SK-N-SH treated with all-trans-retinoic acid at 6 μM for 48 hours (cell line): ENCODE results near the gene PTPRN2.

Experiments used
- ATAC-seq: fragments of 200-7000 bp; cut with Tn5 transposase; 3 replicates; pipeline ENCODE4 v1.9.1; 2020; ENCODE audit warnings: mild to moderate bottlenecking, moderate library complexity
- ARNTL ChIP-seq: fragments of 450-650 bp; formaldehyde crosslinking; IDR thresholded peaks from 2 replicates; pipeline ENCODE4 v1.5.0; 2020; ENCODE audit warnings: low read depth, mild to moderate bottlenecking, moderate library complexity, borderline replicate concordance
- BACH2 ChIP-seq: fragments of 250-450 bp; sonication (Bioruptor Pico); IDR thresholded peaks from 2 replicates; pipeline ENCODE4 v1.9.0; 2021; ENCODE audit warnings: mild to moderate bottlenecking, borderline replicate concordance
- CSDC2 ChIP-seq: fragments of 250-450 bp; sonication (Bioruptor Pico); IDR thresholded peaks from 2 replicates; pipeline ENCODE4 v1.5.0; 2020; ENCODE audit warnings: mild to moderate bottlenecking, moderate library complexity
- ESRRG ChIP-seq: fragments of 250-450 bp; sonication (Bioruptor Pico); IDR thresholded peaks from 2 replicates; pipeline ENCODE4 v1.6.1; 2021; ENCODE audit warnings: mild to moderate bottlenecking
- GLIS3 ChIP-seq: fragments of 250-450 bp; sonication (Bioruptor Pico); IDR thresholded peaks from 2 replicates; pipeline ENCODE4 v1.5.0; 2020; ENCODE audit warnings: mild to moderate bottlenecking, moderate library complexity
- ISL1 ChIP-seq: fragments of 250-450 bp; sonication (Bioruptor Pico); IDR thresholded peaks from 2 replicates; pipeline ENCODE4 v2.1.2; 2022; ENCODE audit warnings: mild to moderate bottlenecking, moderate library complexity
- OSR1 ChIP-seq: fragments of 250-450 bp; sonication (Bioruptor Pico); IDR thresholded peaks from 2 replicates; pipeline ENCODE4 v1.8.0; 2022; ENCODE audit warnings: moderate library complexity, mild to moderate bottlenecking, inconsistent platforms
- RARB ChIP-seq: fragments of 250-450 bp; sonication (Bioruptor Pico); IDR thresholded peaks from 2 replicates; pipeline ENCODE4 v1.8.0; 2021; ENCODE audit warnings: mild to moderate bottlenecking, moderate library complexity
- SNAI2 ChIP-seq: fragments of 250-450 bp; sonication (Bioruptor Pico); IDR thresholded peaks from 2 replicates; pipeline ENCODE4 v1.5.0; 2020; ENCODE audit warnings: mild to moderate bottlenecking, moderate library complexity
- TCF4 ChIP-seq: fragments of 250-450 bp; sonication (Bioruptor Pico); IDR thresholded peaks from 2 replicates; pipeline ENCODE4 v1.8.0; 2021; ENCODE audit warnings: mild to moderate bottlenecking, moderate library complexity, borderline replicate concordance
- ZC3H10 ChIP-seq: fragments of 250-450 bp; sonication (Bioruptor Pico); IDR thresholded peaks from 2 replicates; pipeline ENCODE4 v1.5.1; 2021; ENCODE audit warnings: mild to moderate bottlenecking, moderate library complexity
- ZFP3 ChIP-seq: fragments of 250-450 bp; sonication (Bioruptor Pico); IDR thresholded peaks from 2 replicates; pipeline ENCODE4 v1.5.0; 2020; ENCODE audit warnings: mild to moderate bottlenecking, moderate library complexity
- ZFP30 ChIP-seq: fragments of 450-650 bp; formaldehyde crosslinking; IDR thresholded peaks from 2 replicates; pipeline ENCODE4 v1.5.0; 2022; ENCODE audit warnings: mild to moderate bottlenecking, moderate library complexity
- ZNF565 ChIP-seq: fragments of 450-650 bp; formaldehyde crosslinking; conservative IDR thresholded peaks from 2 replicates; pipeline ENCODE4 v1.5.0; 2020; ENCODE audit warnings: low read depth, mild to moderate bottlenecking, moderate library complexity
- ZNF70 ChIP-seq: fragments of 450-650 bp; formaldehyde crosslinking; IDR thresholded peaks from 2 replicates; pipeline ENCODE4 v1.5.0; 2020; ENCODE audit warnings: mild to moderate bottlenecking, moderate library complexity
- ZNF8 ChIP-seq: fragments of 450-650 bp; formaldehyde crosslinking; IDR thresholded peaks from 2 replicates; pipeline ENCODE4 v1.5.0; 2020; ENCODE audit warnings: mild to moderate bottlenecking, moderate library complexity
- TF ChIP-seq, protein P1 (sequence below): fragments of 250-450 bp; sonication (Bioruptor Pico); IDR thresholded peaks from 2 replicates; pipeline ENCODE4 v1.5.0; 2020; ENCODE audit warnings: mild to moderate bottlenecking, moderate library complexity
- TF ChIP-seq, protein P2 (sequence below): fragments of 250-450 bp; sonication (Bioruptor Pico); IDR thresholded peaks from 2 replicates; pipeline ENCODE4 v1.5.1; 2020; ENCODE audit warnings: low read depth, mild to moderate bottlenecking, moderate library complexity
- TF ChIP-seq, protein P3 (sequence below): fragments of 250-450 bp; sonication (Bioruptor Pico); IDR thresholded peaks from 2 replicates; pipeline ENCODE4 v1.8.0; 2021; ENCODE audit warnings: low read depth, mild to moderate bottlenecking, moderate library complexity, borderline replicate concordance
- TF ChIP-seq, protein P4 (sequence below): fragments of 250-450 bp; sonication (Bioruptor Pico); IDR thresholded peaks from 2 replicates; pipeline ENCODE4 v1.5.1; 2021; ENCODE audit warnings: mild to moderate bottlenecking, moderate library complexity

The PTPRN2 gene

DNA sequence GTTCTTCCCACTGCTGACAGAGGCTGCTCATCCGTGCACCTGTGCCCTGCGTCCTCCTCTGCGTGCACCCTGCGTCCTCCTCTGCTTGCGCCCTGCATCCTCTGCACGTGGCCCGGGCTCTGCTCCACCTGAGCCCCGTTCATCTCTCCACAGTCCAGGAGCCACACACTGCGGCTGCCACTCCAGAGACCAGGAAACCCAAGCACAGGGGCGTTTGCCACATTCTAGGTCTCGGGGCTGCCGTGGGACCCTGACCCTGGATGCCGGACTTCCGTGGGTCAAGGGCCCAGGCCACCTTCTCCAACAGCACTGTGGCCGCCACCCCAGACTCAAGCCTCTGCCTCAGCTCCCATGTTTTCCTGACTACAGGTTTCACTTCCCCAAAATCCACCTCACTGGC, 460.4 kb downstream of the PTPRN2 start:
- ATAC-seq, result no peak
- no peak for TF ChIP-seq BACH2 (CRISPR knock-in tag)
- no peak for TF ChIP-seq OSR1 (CRISPR knock-in tag)
- no peak for TF ChIP-seq ARNTL (CRISPR knock-in tag)
- no peak for TF ChIP-seq ZNF565
- TF ChIP-seq, protein P1, sequence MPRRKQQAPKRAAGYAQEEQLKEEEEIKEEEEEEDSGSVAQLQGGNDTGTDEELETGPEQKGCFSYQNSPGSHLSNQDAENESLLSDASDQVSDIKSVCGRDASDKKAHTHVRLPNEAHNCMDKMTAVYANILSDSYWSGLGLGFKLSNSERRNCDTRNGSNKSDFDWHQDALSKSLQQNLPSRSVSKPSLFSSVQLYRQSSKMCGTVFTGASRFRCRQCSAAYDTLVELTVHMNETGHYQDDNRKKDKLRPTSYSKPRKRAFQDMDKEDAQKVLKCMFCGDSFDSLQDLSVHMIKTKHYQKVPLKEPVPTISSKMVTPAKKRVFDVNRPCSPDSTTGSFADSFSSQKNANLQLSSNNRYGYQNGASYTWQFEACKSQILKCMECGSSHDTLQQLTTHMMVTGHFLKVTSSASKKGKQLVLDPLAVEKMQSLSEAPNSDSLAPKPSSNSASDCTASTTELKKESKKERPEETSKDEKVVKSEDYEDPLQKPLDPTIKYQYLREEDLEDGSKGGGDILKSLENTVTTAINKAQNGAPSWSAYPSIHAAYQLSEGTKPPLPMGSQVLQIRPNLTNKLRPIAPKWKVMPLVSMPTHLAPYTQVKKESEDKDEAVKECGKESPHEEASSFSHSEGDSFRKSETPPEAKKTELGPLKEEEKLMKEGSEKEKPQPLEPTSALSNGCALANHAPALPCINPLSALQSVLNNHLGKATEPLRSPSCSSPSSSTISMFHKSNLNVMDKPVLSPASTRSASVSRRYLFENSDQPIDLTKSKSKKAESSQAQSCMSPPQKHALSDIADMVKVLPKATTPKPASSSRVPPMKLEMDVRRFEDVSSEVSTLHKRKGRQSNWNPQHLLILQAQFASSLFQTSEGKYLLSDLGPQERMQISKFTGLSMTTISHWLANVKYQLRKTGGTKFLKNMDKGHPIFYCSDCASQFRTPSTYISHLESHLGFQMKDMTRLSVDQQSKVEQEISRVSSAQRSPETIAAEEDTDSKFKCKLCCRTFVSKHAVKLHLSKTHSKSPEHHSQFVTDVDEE (CRISPR knock-in tag), result no peak
- no peak for TF ChIP-seq ISL1 (CRISPR knock-in tag)
- no peak for TF ChIP-seq CSDC2 (CRISPR knock-in tag)
- no peak for TF ChIP-seq ZFP3 (CRISPR knock-in tag)
- no peak for TF ChIP-seq ZFP30
- no peak for TF ChIP-seq RARB (CRISPR knock-in tag)
- no peak for TF ChIP-seq TCF4 (CRISPR knock-in tag)
- TF ChIP-seq SNAI2 (CRISPR knock-in tag), result no peak
- TF ChIP-seq ZNF70 (CRISPR knock-in tag), result no peak
- TF ChIP-seq ZC3H10 (CRISPR knock-in tag), result no peak
- TF ChIP-seq GLIS3 (CRISPR knock-in tag), result no peak
- TF ChIP-seq, protein P2, sequence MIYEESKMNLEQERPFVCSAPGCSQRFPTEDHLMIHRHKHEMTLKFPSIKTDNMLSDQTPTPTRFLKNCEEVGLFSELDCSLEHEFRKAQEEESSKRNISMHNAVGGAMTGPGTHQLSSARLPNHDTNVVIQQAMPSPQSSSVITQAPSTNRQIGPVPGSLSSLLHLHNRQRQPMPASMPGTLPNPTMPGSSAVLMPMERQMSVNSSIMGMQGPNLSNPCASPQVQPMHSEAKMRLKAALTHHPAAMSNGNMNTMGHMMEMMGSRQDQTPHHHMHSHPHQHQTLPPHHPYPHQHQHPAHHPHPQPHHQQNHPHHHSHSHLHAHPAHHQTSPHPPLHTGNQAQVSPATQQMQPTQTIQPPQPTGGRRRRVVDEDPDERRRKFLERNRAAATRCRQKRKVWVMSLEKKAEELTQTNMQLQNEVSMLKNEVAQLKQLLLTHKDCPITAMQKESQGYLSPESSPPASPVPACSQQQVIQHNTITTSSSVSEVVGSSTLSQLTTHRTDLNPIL, result no peak
- TF ChIP-seq ZNF8 (CRISPR knock-in tag), result no peak

DNA sequence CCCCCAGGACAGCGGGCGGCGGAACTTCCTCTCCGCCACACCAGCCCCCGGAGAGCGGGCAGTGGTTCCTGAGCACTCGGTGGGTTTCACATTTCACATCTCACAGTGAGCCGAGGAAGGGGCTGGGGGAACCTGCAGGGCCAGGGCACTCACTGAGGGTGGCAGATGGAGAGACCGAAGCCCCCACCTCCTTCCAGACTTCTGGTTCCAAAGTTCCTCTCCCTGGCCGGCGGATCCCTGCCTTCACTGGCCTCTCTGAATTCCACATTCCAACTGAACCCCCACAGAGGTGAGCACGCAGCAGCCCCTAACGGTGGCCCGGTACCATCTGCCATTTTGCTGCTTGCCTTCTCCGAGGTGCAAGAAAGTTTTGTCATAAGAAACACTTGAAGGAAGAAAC, 461.0 kb downstream of the PTPRN2 start:
- no peak for ATAC-seq
- no peak for TF ChIP-seq OSR1 (CRISPR knock-in tag)
- no peak for TF ChIP-seq CSDC2 (CRISPR knock-in tag)
- TF ChIP-seq ESRRG (CRISPR knock-in tag), result no peak
- TF ChIP-seq RARB (CRISPR knock-in tag), result no peak
- no peak for TF ChIP-seq BACH2 (CRISPR knock-in tag)
- TF ChIP-seq ZNF70 (CRISPR knock-in tag), result no peak
- TF ChIP-seq ZFP3 (CRISPR knock-in tag), result no peak
- TF ChIP-seq ZNF8 (CRISPR knock-in tag), result no peak
- no peak for TF ChIP-seq GLIS3 (CRISPR knock-in tag)
- no peak for TF ChIP-seq ZC3H10 (CRISPR knock-in tag)
- TF ChIP-seq, protein P3, sequence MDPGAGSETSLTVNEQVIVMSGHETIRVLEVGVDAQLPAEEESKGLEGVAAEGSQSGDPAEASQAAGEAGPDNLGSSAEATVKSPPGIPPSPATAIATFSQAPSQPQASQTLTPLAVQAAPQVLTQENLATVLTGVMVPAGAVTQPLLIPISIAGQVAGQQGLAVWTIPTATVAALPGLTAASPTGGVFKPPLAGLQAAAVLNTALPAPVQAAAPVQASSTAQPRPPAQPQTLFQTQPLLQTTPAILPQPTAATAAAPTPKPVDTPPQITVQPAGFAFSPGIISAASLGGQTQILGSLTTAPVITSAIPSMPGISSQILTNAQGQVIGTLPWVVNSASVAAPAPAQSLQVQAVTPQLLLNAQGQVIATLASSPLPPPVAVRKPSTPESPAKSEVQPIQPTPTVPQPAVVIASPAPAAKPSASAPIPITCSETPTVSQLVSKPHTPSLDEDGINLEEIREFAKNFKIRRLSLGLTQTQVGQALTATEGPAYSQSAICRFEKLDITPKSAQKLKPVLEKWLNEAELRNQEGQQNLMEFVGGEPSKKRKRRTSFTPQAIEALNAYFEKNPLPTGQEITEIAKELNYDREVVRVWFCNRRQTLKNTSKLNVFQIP (CRISPR knock-in tag), result no peak
- TF ChIP-seq, protein P1 (CRISPR knock-in tag), result no peak
- no peak for TF ChIP-seq SNAI2 (CRISPR knock-in tag)
- no peak for TF ChIP-seq ZNF565
- TF ChIP-seq ARNTL (CRISPR knock-in tag), result no peak
- TF ChIP-seq ZFP30, result no peak

DNA sequence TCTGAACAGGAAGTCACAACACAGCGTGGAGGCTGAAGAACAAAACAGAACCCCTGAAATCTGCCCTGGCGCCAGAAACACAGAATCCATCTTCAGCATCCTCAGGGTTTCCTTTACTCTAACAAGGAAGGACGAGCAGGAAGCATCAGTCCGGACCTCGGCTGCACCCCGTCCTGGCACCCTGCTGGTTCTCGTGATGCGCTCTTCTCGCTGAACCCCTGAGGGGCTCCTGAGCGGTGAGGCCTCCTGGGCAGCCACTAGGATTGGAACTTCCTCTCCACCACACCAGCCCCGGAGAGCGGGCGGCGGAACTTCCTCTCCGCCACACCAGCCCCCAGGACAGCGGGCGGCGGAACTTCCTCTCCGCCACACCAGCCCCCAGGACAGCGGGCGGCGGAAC, 461.9 kb downstream of the PTPRN2 start:
- no peak for TF ChIP-seq ESRRG (CRISPR knock-in tag)
- TF ChIP-seq ZNF8 (CRISPR knock-in tag), result no peak
- TF ChIP-seq, protein P4, sequence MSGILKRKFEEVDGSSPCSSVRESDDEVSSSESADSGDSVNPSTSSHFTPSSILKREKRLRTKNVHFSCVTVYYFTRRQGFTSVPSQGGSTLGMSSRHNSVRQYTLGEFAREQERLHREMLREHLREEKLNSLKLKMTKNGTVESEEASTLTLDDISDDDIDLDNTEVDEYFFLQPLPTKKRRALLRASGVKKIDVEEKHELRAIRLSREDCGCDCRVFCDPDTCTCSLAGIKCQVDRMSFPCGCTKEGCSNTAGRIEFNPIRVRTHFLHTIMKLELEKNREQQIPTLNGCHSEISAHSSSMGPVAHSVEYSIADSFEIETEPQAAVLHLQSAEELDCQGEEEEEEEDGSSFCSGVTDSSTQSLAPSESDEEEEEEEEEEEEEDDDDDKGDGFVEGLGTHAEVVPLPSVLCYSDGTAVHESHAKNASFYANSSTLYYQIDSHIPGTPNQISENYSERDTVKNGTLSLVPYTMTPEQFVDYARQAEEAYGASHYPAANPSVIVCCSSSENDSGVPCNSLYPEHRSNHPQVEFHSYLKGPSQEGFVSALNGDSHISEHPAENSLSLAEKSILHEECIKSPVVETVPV (CRISPR knock-in tag), result no peak
- TF ChIP-seq TCF4 (CRISPR knock-in tag), result no peak
- no peak for TF ChIP-seq ZNF565
- TF ChIP-seq ISL1 (CRISPR knock-in tag), result no peak
- TF ChIP-seq ZNF70 (CRISPR knock-in tag), result no peak
- no peak for ATAC-seq
